ENCODE measurements around the gene INTS3.

Gene INTS3

GRCh38 chr1:153793973-153794615 lies 66.2 kb downstream of the INTS3 start:
- no peak for TF ChIP-seq CTCF (conservative IDR thresholded peaks at IDR 0.05)
- no peak overlapping the region for H3K27ac ChIP-seq

- no peak for TF ChIP-seq CTCF (conservative IDR thresholded peaks at IDR 0.05)
- no peak overlapping the region for H3K27ac ChIP-seq
These were observed 66.9 kb downstream of the INTS3 start for GRCh38 chr1:153794624-153795329.

- no peak overlapping the region for H3K27ac ChIP-seq
- no peak for TF ChIP-seq CTCF (conservative IDR thresholded peaks at IDR 0.05)
These were observed 67.5 kb downstream of the INTS3 start for GRCh38 chr1:153795330-153795837.

- no peak overlapping the region for H3K27ac ChIP-seq
- no peak for TF ChIP-seq CTCF (conservative IDR thresholded peaks at IDR 0.05)
These were observed 68.3 kb downstream of the INTS3 start for GRCh38 chr1:153795934-153796785.

GRCh38 chr1:153796786-153797659 lies 69.2 kb downstream of the INTS3 start:
- no peak overlapping the region for H3K27ac ChIP-seq
- TF ChIP-seq CTCF (conservative IDR thresholded peaks at IDR 0.05), result peak; percentile 94

GRCh38 chr1:153798468-153798780 lies 70.6 kb downstream of the INTS3 start:
- no peak overlapping the region for H3K27ac ChIP-seq
- no peak for TF ChIP-seq CTCF (conservative IDR thresholded peaks at IDR 0.05)

All from VCaP (cell line).